Ovary (tissue), 3 donors: ENCODE measurements around the gene RGPD3.
"Not testable (repeated sequence)": the region's sequence is repeated elsewhere in the genome, so short reads cannot be mapped to it uniquely, and the experiment has no call there.

Experiments used
- CTCF ChIP-seq, 3 donors: fragments of 450-650 bp in 2 of 3; fragments of 200-600 bp in 1 of 3; IDR thresholded peaks; one replicate each; pipeline versions ENCODE4 v1.5.1 to v1.8.0; 2016 to 2022; ENCODE audit warnings: antibody characterized with exemption in 3 of 3, mild to moderate bottlenecking in 1 of 3
- EP300 ChIP-seq: sonication (generic); formaldehyde crosslinking; IDR thresholded peaks from one replicate; pipeline ENCODE4 v1.6.1; 2017; ENCODE audit warnings: antibody characterized with exemption
- POLR2A ChIP-seq: fragments of 450-650 bp; IDR thresholded peaks from one replicate; pipeline ENCODE4 v1.6.1; 2017; ENCODE audit warnings: antibody characterized with exemption, mild to moderate bottlenecking, moderate library complexity
- donor health status: DM: no; HTN: no; CAD: no.

GRCh38 chr2:106492399-106492798 is 24.2 kb upstream of the RGPD3 start:
- TF ChIP-seq CTCF (IDR thresholded peaks at IDR 0.05); POLR2A; EP300: not testable (repeated sequence)
